ENCODE data around the gene RTN4RL2.

RTN4RL2 gene

DNA sequence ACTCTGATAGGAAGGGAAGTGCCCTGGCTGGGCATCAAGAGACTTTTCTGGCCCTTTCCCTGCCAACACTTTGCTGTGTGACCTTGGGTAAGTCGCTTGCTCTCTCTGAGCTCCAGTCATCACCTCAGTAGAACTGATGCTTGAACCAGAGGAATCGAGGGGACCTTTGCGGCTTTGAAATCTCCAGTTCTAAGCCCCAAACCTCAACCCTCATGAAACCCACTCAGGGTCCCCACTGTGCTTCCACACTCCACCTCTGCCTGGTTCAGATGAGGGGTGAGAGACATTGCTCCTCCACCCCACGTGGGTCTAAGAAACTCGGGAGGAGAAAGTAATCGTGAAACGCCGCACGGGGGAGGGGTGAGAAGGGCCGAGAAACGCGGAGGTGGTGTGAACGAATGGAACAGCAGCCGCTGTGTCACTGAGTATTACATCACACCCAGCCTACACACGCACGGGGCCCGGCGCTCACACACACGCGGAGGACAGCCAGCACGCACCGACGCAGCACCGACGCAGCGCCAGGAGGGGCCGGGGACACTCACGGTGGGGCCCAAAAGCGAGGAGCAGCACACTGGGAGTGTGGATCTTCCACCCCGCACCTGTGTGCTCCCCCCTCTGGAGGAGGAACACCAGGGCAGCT is 4.3 kb downstream of the RTN4RL2 start:
- TF ChIP-seq, protein P1, sequence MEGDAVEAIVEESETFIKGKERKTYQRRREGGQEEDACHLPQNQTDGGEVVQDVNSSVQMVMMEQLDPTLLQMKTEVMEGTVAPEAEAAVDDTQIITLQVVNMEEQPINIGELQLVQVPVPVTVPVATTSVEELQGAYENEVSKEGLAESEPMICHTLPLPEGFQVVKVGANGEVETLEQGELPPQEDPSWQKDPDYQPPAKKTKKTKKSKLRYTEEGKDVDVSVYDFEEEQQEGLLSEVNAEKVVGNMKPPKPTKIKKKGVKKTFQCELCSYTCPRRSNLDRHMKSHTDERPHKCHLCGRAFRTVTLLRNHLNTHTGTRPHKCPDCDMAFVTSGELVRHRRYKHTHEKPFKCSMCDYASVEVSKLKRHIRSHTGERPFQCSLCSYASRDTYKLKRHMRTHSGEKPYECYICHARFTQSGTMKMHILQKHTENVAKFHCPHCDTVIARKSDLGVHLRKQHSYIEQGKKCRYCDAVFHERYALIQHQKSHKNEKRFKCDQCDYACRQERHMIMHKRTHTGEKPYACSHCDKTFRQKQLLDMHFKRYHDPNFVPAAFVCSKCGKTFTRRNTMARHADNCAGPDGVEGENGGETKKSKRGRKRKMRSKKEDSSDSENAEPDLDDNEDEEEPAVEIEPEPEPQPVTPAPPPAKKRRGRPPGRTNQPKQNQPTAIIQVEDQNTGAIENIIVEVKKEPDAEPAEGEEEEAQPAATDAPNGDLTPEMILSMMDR (IDR thresholded peaks at IDR 0.05; ENCODE audit: low read depth, low read length), result no peak
- no peak overlapping the region for H3K4me3 ChIP-seq (ENCODE audit: low read depth, low read length)

- TF ChIP-seq, protein P1 (IDR thresholded peaks at IDR 0.05; ENCODE audit: low read depth, low read length), result no peak
- no peak overlapping the region for H3K4me3 ChIP-seq (ENCODE audit: low read depth, low read length)
These were observed 6.4 kb downstream of the RTN4RL2 start for GRCh38 chr11:57466680-57467079.

DNA sequence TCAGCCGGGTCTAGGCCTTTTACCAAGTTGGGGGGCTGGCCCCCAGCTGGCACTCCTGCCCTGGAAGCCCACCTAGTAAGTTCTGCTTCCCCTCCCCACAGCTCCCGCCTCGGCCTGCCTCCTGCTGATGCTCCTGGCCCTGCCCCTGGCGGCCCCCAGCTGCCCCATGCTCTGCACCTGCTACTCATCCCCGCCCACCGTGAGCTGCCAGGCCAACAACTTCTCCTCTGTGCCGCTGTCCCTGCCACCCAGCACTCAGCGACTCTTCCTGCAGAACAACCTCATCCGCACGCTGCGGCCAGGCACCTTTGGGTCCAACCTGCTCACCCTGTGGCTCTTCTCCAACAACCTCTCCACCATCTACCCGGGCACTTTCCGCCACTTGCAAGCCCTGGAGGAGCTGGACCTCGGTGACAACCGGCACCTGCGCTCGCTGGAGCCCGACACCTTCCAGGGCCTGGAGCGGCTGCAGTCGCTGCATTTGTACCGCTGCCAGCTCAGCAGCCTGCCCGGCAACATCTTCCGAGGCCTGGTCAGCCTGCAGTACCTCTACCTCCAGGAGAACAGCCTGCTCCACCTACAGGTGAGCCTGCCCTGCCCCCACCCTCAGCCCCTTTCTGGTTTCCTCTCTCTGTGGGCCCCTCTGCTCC is 7.3 kb downstream of the RTN4RL2 start:
- TF ChIP-seq, protein P1 (IDR thresholded peaks at IDR 0.05; ENCODE audit: low read depth, low read length), result no peak

GRCh38 chr11:57468276-57468675 is 7.9 kb downstream of the RTN4RL2 start:
- TF ChIP-seq, protein P1 (IDR thresholded peaks at IDR 0.05; ENCODE audit: low read depth, low read length), result no peak
- H3K4me3 ChIP-seq (ENCODE audit: low read depth, low read length), result no peak overlapping the region

More for the DNA sequence above, 7.3 kb downstream of the RTN4RL2 start:
- H3K4me3 ChIP-seq (ENCODE audit: low read depth, low read length), result no peak overlapping the region

DNA sequence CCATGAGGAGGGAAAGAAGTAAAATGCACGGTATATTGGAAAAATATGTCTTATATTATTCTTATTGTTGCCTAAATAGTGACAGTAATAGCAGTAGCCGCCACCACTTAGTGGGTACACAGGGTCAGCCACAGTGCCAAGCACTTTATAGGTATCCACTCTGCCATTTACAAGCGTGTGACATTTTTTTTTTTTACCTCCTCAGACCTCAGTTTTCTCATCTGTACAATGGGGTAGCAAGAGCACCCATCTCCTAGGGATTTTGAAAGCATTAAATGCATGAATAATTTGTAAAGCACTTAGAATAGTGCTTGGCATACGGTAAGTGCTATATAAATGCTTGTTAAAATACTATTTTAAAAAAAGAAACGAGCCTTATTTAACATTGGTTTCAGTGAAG is 8.9 kb downstream of the RTN4RL2 start:
- no peak overlapping the region for H3K4me3 ChIP-seq (ENCODE audit: low read depth, low read length)
- TF ChIP-seq, protein P1 (IDR thresholded peaks at IDR 0.05; ENCODE audit: low read depth, low read length), result no peak

- H3K4me3 ChIP-seq (ENCODE audit: low read depth, low read length), result no peak overlapping the region
- TF ChIP-seq, protein P1 (IDR thresholded peaks at IDR 0.05; ENCODE audit: low read depth, low read length), result no peak
These were observed 11.2 kb downstream of the RTN4RL2 start for GRCh38 chr11:57471496-57471895.

GRCh38 chr11:57473285-57473841 is 13.0 kb downstream of the RTN4RL2 start:
- TF ChIP-seq, protein P1 (IDR thresholded peaks at IDR 0.05; ENCODE audit: low read depth, low read length), result no peak
- no peak overlapping the region for H3K4me3 ChIP-seq (ENCODE audit: low read depth, low read length)
